Neural progenitor cell (in vitro differentiated cells): ENCODE measurements around the gene S100PBP.

ENCODE experiments used
- EZH2 ChIP-seq: fragments of 200-600 bp; sonication (generic); IDR thresholded peaks from 2 replicates; pipeline ENCODE4 v1.6.1; 2017; ENCODE audit warnings: antibody characterized with exemption, mild to moderate bottlenecking, moderate library complexity
- EZH2phosphoT487 ChIP-seq: fragments of 200-600 bp; sonication (generic); IDR thresholded peaks from 2 replicates; pipeline ENCODE4 v1.6.1; 2017; ENCODE audit warnings: antibody characterized with exemption
- TF ChIP-seq, protein P1 (sequence below): fragments of 200-600 bp; sonication (generic); IDR thresholded peaks from 2 replicates; pipeline ENCODE4 v1.5.1; 2017; ENCODE audit warnings: antibody characterized with exemption, mild to moderate bottlenecking

DNA sequence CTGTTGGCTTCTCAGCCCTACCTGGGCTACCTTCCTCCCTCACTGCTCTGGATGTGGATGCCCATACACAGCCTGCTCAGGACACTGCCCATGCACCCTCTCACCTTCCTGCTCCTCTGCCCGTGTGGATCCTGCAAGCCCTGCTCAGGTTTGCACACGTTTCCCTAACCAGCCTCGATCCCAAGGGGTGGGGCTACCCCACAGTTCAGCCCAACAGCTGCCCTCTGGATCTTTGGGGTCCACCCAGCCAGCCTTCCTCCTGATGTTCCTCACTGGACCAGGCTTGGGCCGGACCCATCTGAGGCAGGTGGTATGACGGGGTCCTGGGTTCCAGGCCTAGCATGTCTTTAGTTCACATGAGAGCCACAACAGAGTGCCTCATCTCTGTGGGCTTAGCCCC is 79.0 kb downstream of the S100PBP start:
- TF ChIP-seq, protein P1, sequence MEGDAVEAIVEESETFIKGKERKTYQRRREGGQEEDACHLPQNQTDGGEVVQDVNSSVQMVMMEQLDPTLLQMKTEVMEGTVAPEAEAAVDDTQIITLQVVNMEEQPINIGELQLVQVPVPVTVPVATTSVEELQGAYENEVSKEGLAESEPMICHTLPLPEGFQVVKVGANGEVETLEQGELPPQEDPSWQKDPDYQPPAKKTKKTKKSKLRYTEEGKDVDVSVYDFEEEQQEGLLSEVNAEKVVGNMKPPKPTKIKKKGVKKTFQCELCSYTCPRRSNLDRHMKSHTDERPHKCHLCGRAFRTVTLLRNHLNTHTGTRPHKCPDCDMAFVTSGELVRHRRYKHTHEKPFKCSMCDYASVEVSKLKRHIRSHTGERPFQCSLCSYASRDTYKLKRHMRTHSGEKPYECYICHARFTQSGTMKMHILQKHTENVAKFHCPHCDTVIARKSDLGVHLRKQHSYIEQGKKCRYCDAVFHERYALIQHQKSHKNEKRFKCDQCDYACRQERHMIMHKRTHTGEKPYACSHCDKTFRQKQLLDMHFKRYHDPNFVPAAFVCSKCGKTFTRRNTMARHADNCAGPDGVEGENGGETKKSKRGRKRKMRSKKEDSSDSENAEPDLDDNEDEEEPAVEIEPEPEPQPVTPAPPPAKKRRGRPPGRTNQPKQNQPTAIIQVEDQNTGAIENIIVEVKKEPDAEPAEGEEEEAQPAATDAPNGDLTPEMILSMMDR: no peak
- no peak for TF ChIP-seq EZH2phosphoT487
- TF ChIP-seq EZH2: no peak
